GM19372 (cell line): ENCODE results near the gene LRRC42.
"Not testable (repeated sequence)": the region's sequence is repeated elsewhere in the genome, so short reads cannot be mapped to it uniquely, and the experiment has no call there.

Experiments used
- ATAC-seq: cut with Tn5 transposase; IDR thresholded peaks from one replicate; pipeline ENCODE4 v1.9.1; 2021; ENCODE audit warnings: mild to moderate bottlenecking, low read depth, moderate library complexity; ENCODE audit not compliant: unreplicated experiment

Gene LRRC42

GRCh38 chr1:54003249-54003646, 57.1 kb downstream of the LRRC42 start:
- no peak for ATAC-seq

DNA sequence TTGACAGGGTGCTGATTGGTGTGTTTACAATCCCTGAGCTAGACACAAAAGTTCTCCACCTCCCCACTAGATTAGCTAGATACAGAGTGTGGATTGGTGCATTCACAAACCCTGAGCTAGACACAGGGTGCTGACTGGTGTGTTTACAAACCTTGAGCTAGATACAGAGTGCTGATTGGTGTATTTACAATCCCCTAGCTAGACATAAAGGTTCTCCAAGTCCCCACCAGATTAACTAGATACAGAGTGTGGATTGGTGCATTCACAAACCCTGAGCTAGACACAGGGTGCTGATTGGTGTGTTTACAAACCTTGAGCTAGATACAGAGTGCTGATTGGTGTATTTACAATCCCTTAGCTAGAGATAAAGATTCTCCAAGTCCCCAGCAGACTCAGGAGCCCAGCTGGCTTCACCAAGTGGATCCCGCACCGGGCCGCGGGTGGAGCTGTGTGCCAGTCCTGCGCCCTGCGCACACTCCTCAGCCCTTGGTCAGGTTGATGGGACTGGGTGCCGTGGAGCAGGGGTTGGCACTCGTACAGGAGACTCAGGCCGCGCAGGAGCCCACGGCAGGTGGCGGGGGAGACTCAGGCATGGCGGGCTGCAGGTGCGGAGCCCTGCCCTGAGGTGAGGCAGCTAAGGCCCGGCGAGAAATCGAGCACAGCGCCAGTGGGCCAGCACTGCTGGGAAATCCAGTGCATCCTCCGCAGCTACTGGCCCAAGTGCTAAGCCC, 57.8 kb downstream of the LRRC42 start:
- ATAC-seq, result not testable (repeated sequence)

DNA sequence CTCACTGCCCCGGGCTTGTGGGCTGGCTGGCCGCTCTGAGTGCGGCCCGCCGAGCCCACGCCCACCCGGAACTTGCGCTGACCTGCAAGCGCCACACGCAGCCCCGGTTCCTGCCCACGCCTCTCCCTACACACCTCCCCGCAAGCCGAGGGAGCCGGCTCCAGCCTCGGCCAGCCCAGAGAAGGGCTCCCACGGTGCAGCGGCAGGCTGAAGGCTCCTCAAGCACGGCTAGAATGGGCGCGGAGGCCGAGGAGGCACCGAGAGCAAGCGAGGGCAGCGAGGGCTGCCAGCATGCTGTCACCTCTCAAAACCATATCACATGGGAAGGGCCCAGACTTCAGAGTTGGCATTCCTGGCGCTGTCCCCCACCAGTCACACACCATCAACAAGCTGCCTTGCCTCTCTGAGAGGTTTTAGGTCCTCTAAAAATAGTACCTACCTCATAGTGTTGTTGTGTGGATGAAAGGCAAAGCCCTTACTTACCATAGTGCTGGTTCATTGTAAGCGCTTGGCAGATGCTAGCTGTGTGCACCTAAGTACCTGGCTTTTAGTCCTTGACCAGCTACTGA, 58.4 kb downstream of the LRRC42 start:
- ATAC-seq, result no peak

- no peak for ATAC-seq
Observed at GRCh38 chr1:54006508-54006907, 60.4 kb downstream of the LRRC42 start.

DNA sequence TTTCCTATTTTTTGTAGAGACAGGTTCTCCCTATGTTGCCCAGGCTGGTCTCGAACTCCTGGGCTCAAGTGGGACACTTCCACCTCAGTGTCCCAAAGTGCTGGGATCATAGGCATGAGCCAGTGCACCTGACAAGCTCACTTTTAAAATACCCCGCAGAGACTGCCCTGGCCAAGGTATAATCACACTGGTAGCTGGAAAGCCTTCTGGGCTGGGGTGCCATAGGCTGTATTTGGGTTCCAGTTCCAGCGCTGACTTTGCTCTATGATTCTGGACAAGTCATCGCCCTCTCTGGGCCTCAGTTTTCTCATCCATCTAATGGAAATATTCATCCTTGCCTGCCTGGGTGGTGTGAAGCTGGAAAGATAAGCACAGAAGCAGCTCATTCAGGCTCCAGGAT, 61.5 kb downstream of the LRRC42 start:
- ATAC-seq, result no peak

GRCh38 chr1:54008876-54009275, 62.7 kb downstream of the LRRC42 start:
- no peak for ATAC-seq

DNA sequence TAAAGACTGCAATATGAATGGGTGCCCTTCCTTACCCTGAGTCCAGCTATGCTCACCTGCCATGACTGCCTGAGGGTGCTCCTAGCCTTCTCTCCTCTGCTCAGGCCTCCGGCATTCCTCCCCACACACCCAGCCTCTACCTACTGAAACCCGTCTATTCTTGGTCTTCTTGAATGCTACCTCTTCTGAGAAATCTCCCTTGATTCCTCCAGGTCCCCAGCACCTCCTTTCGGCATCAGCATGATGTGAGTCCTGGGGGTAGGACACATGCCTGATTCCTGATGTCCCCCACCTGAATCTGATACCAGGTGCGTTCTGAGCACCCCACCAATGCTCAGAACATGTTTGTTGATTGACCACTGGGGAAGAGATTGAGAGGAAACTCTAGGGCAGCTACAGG, 63.3 kb downstream of the LRRC42 start:
- no peak for ATAC-seq

DNA sequence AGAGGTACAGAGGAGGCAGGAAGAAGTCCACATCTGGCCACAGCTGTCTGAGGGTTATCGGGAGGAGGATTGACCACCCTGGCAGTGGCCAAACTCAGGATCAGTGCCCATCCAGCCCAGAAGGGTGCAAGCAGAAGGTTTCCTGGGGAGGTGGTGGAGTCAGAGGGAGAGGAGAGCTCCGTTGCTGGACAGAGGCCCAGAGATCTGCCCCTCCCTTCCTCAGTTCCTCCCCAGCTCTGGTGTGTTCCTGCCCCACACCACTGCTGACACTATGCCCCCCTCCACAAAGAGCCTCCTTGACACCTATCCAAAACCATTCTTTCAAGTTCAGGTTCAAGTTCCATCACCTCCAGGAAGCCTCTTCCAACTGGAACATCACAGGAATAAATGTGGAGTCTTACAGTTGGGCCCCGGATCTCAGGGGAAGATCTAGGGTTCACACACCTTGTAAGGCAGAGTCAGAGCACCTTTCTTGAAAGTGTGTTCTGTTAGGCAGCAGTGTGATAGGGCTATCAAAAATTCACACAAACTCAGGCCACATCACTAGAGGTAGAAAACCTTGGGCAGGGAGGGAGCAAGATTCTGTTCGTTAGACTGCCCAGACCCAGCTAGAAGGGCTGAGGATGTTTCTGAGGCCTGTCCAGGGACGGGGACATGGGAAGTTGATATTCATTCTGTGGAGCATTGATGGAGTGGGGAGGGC, 64.4 kb downstream of the LRRC42 start:
- no peak for ATAC-seq

GRCh38 chr1:54011316-54012007, 65.3 kb downstream of the LRRC42 start:
- no peak for ATAC-seq

DNA sequence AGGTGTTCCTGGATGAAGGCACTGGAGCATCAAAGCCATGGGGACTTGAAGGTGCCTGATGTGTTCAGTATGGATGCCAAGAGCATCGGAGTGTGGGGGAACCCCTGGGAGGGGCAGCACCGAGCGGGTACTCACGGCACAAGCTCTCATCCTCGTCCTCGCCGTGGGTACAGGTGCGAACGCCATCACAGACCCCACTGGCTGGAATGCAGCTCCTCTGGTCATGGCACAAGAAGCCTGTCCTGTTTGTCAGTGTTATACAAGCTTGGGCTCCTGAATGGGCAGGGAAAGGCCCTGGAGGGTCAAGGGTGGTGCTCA, 65.8 kb downstream of the LRRC42 start:
- ATAC-seq, result no peak

- ATAC-seq, result no peak
Observed at GRCh38 chr1:54012863-54013262, 66.7 kb downstream of the LRRC42 start.

DNA sequence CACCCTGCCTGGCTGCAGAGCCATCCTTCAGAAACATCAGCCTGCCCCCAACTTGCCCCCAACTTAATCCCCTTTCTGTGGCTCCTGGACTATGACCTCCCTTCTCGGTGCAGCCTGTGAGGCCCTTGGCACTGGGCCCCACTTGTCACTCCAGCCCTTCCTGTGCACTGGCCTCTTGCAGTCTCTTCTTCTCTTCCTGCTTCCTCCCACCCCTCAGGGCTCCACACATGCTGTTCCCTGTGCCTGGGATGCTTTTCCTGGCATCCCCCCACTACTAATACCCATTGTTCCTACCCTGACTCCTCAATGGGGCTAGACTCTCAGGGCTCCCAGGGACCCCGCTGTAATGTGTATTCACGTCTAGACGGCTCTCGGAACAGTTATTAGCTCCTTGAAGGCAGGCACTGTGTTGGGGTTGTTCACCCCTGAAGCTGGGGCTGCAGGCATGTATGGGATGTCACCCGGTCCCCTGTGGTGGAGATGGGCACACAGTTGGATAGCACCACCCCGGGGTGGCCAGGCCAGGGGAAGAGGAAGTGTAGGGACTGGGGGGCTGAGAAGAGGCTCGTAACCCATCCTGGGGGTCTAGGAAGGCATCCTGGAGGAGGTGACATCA, 67.4 kb downstream of the LRRC42 start:
- no peak for ATAC-seq

DNA sequence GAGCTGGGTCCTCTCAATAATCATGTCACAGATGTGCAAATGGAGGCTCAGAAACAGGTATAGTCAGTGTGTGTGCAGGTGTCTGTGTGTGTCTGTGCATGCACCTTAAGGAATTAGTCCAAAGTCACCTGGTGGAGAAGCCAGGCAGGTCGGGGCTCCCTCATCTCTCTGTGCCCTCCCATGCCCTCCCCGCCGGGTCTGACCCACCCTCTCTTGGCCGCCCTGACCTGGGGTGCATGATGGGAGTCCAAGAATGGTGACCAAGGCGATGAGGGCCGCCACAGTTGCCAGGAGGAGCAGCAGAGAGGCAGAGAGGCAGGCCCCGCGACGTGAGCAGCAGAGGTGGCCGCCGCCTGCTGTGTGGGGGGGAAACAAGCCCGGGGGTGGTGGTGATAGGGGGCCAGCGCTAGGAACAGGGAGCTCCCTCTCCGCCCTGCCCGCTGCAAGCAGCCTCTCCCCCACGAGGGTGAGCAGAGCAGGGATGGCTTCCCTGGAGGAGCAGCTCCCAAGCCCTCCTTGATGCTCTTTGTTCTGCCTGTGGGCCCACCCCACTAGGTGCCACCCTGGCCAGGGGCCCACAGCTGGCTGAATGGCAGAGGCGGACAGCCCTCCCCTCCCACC, 68.0 kb downstream of the LRRC42 start:
- ATAC-seq, result no peak

DNA sequence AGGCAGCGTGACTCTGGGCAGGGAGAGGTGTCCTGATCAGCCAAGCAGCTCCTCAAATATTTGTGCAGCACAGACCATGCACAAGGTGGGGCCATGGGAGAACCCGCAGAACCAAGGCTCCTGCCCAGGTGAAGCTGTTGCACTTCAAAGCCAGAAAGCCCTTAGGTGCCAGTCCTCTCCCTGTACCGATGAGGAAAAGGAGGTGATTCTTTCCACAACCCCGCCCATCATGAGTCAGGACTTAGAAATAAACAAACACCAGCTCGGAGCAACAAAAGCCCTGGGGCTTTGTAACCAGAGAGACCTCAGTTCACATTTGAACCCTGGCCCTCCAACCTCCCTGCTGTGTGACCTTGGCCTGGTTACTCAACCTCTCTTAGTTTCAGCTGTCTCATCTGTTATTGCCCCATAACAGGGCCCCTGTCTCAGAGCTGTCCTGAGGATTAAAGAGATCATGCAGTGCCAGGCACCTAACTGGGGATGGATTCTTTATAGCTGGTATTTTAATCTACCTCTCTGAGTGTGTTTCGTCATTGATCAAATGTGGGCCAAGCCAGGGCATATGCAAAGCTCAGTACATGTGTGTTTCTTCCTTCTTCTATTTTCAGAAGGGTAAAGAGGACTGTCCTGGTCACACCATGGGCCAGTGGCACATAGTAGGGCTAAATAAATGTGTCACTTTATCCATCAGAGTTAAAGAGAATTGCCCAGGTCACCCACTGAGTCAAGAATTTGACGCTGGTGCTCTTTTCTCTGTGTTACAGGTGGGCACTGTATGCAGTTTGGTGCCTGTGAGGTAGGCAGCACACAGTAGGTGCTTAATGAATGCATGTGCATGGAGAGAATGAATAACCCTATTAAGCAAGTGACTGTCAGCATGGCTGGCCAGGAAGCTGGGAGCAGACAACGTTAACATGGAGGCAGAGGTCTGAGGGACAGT, 70.5 kb downstream of the LRRC42 start:
- no peak for ATAC-seq
